DND-41 (cell line): ENCODE measurements around the gene MEFV.
"Not testable (repeated sequence)": the region's sequence is repeated elsewhere in the genome, so short reads cannot be mapped to it uniquely, and the experiment has no call there.

Experiments used
- ATAC-seq: fragments of 200-7000 bp; cut with Tn5 transposase; 3 replicates; pipeline ENCODE4 v1.9.1; 2021; ENCODE audit warnings: low read depth; ENCODE audit not compliant: insufficient read depth
- DNase-seq: peaks from one replicate; pipeline ENCODE4 v3.0.0-alpha.2; 2020
- H2AFZ ChIP-seq: 2 replicates; pipeline ENCODE4 v1.6.0; 2012; ENCODE audit warnings: low read depth, low read length
- H3K27ac ChIP-seq: 2 replicates; pipeline ENCODE4 v1.5.1; 2012; ENCODE audit warnings: low read length, inconsistent platforms
- H3K27me3 ChIP-seq: fragments of 200-600 bp; sonication (generic); 2 replicates; pipeline ENCODE4 v1.6.0; 2012; ENCODE audit warnings: low read length, mild to moderate bottlenecking, inconsistent platforms; ENCODE audit not compliant: insufficient read depth, poor library complexity
- H3K36me3 ChIP-seq: 2 replicates; pipeline ENCODE4 v1.5.1; 2012; ENCODE audit warnings: low read length, inconsistent platforms; ENCODE audit not compliant: insufficient read depth
- H3K4me1 ChIP-seq: 2 replicates; pipeline ENCODE4 v1.5.1; 2012; ENCODE audit warnings: mild to moderate bottlenecking, low read length; ENCODE audit not compliant: insufficient read depth
- H3K4me2 ChIP-seq: 2 replicates; pipeline ENCODE4 v1.6.0; 2012; ENCODE audit warnings: mild to moderate bottlenecking, moderate library complexity, low read length, inconsistent platforms; ENCODE audit not compliant: insufficient read depth
- H3K4me3 ChIP-seq, 2 experiments: fragments of 200-600 bp in 1 of 2; shearing (Covaris generic) in 1 of 2; 2 replicates each; pipeline ENCODE4 v1.5.1; 2012 to 2016; ENCODE audit warnings: inconsistent platforms in 2 of 2, low read length in 2 of 2, mild to moderate bottlenecking in 2 of 2, low read depth in 1 of 2, moderate library complexity in 1 of 2
- H3K79me2 ChIP-seq: 2 replicates; pipeline ENCODE4 v1.6.0; 2012; ENCODE audit warnings: low read length, inconsistent platforms; ENCODE audit not compliant: insufficient read depth
- H3K9ac ChIP-seq: 2 replicates; pipeline ENCODE4 v1.6.0; 2012; ENCODE audit warnings: low read depth, mild to moderate bottlenecking, inconsistent platforms, low read length, moderate library complexity
- H3K9me3 ChIP-seq: 2 replicates; pipeline ENCODE4 v1.5.1; 2012; ENCODE audit warnings: low read length, moderate library complexity, mild to moderate bottlenecking, inconsistent platforms; ENCODE audit not compliant: insufficient read depth, severe bottlenecking
- H4K20me1 ChIP-seq: 2 replicates; pipeline ENCODE4 v1.6.0; 2012; ENCODE audit warnings: low read length; ENCODE audit not compliant: insufficient read depth
- EZH2 ChIP-seq: IDR thresholded peaks from 3 replicates; pipeline ENCODE4 v1.6.1; 2012; ENCODE audit warnings: borderline replicate concordance, low read depth, mild to moderate bottlenecking, moderate library complexity, low read length, inconsistent platforms; ENCODE audit not compliant: severe bottlenecking
- TF ChIP-seq, protein P1 (sequence below): IDR thresholded peaks from 2 replicates; pipeline ENCODE4 v1.5.1; 2012; ENCODE audit warnings: borderline replicate concordance, low read length, moderate library complexity, mild to moderate bottlenecking; ENCODE audit not compliant: poor library complexity, severe bottlenecking; ENCODE audit errors: extremely low read depth

Gene MEFV

DNA sequence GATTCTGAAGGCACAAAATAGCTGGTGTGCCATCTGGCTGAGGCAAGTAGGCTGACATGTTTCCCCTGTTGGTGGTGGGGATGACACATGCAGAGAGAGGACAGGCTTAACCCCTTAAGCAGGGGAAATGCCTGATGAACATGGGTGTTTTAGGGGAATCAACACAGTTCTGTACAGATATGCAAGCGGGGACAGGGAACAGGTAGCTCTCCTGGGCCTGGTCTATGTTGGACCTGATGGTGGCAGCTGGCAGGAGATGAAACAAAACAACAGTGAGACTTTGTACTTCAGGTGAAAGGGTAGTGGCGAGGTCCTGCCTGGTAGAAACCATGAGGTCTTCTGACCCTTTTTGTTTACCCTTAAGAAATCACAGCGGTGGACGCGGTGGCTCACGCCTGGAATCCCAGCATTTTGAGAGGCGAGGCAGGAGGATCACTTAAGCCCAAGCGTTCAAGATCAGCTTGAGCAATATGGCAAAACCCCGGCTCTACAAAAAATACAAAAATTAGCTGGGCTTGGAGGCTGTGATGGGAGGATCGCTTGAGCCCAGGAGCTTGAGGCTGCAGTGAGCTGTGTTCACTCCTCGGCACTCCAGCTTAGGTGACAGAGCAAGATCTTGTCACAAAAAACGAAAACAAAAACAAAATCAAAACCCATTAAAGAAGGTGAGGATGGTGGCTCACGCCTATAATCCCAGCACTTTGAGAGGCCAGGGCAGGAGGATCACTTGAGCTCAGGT is 57.9 kb downstream of the MEFV start:
- DNase-seq (no peak), ATAC-seq (no peak)
- Histone ChIP-seq H3K36me3 (no peaks in the 10 kb centered on the region), H3K4me2 (no peak overlapping the region), H3K4me1 (no peaks in the 10 kb centered on the region), H4K20me1 (no peaks in the 10 kb centered on the region), H3K27me3 (peaks cover 4% of the 10 kb centered on the region), H3K79me2 (no peaks in the 10 kb centered on the region), H3K4me3 (no peak overlapping the region), H3K27ac (no peak overlapping the region), H3K9ac (no peak overlapping the region), H3K9me3 (no peaks in the 10 kb centered on the region), H2AFZ (no peak overlapping the region)
- TF ChIP-seq, protein P1, sequence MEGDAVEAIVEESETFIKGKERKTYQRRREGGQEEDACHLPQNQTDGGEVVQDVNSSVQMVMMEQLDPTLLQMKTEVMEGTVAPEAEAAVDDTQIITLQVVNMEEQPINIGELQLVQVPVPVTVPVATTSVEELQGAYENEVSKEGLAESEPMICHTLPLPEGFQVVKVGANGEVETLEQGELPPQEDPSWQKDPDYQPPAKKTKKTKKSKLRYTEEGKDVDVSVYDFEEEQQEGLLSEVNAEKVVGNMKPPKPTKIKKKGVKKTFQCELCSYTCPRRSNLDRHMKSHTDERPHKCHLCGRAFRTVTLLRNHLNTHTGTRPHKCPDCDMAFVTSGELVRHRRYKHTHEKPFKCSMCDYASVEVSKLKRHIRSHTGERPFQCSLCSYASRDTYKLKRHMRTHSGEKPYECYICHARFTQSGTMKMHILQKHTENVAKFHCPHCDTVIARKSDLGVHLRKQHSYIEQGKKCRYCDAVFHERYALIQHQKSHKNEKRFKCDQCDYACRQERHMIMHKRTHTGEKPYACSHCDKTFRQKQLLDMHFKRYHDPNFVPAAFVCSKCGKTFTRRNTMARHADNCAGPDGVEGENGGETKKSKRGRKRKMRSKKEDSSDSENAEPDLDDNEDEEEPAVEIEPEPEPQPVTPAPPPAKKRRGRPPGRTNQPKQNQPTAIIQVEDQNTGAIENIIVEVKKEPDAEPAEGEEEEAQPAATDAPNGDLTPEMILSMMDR = no peak
- no peak for TF ChIP-seq EZH2

DNA sequence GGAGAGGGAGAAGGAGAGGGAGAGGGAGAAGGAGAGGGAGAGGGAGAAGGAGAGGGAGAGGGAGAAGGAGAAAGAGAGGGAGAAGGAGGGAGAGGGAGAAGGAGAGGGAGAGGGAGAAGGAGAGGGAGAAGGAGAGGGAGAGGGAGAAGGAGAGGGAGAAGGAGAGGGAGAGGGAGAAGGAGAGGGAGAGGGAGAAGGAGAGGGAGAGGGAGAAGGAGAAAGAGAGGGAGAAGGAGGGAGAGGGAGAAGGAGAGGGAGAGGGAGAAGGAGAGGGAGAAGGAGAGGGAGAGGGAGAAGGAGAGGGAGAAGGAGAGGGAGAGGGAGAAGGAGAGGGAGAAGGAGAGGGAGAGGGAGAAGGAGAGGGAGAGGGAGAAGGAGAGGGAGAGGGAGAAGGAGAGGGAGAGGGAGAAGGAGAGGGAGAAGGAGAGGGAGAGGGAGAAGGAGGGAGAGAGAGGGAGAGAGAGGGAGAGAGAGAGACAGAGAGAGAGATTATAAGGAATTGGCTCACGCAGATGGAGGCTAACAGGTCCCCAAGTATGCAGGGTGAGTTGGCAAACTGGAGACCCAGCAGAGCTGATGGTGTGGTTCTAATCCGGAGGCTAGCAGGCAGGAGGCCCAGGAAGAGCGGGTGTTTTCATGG is 58.6 kb downstream of the MEFV start:
- DNase-seq, H4K20me1 ChIP-seq, ATAC-seq, H3K4me3 ChIP-seq, H3K9me3 ChIP-seq, H3K4me1 ChIP-seq, H3K36me3 ChIP-seq, H3K79me2 ChIP-seq, H3K27me3 ChIP-seq, H2AFZ ChIP-seq, H3K4me2 ChIP-seq, H3K9ac ChIP-seq, H3K27ac ChIP-seq: not testable (repeated sequence)

DNA sequence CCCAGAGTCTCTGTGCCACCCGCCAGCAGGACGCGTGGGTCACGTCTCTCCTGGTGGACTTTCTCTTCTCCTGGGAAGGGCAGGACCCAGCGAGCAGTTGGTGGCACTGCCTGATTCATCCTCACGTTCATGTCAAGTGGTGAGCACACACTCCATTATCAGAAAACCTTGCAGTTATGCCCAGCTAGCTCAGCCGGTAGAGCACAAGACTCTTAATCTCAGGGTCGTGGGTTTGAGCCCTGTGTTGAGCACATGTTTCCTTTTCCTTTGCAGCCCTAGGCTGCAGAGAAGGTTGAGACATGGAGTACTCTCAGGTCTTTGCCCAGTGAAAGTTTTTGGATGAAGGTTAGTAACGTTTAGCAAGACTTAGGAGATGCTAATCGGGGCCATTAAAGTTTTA is 60.5 kb downstream of the MEFV start:
- H3K27me3 ChIP-seq = peaks cover 4% of the 10 kb centered on the region
- no peak overlapping the region for H3K27ac ChIP-seq
- no peak overlapping the region for H3K4me3 ChIP-seq
- H3K4me1 ChIP-seq = no peaks in the 10 kb centered on the region
- no peaks in the 10 kb centered on the region for H3K9me3 ChIP-seq
- H4K20me1 ChIP-seq = no peaks in the 10 kb centered on the region
- no peak overlapping the region for H2AFZ ChIP-seq
- ATAC-seq (no peak), DNase-seq (no peak)
- no peak overlapping the region for H3K9ac ChIP-seq
- H3K36me3 ChIP-seq = no peaks in the 10 kb centered on the region
- no peaks in the 10 kb centered on the region for H3K79me2 ChIP-seq
- H3K4me2 ChIP-seq = no peak overlapping the region
- no peak for TF ChIP-seq EZH2
- TF ChIP-seq, protein P1 = no peak

DNA sequence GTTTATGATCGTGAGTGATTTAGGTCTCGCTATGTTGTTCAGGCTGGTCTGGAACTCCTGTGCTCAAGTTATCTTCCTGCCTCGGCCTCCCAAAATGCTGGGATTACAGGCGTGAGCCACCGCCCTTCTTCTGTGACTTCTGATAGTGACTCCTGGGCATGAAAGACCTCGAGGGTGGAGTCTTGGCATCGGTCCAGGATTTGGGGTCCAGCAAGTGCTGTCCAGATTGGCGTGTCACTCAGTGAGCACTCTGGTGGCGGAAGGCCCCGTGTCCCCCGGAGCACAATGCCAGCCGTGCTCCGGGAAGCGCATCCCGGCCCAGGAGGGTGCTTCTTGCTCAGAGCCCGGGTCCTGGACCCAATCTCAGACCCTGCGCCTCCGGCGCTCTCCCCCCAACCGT is 61.6 kb downstream of the MEFV start:
- H2AFZ ChIP-seq = no peak overlapping the region
- TF ChIP-seq, protein P1 = no peak
- TF ChIP-seq EZH2 = no peak
- DNase-seq (no peak), ATAC-seq (no peak)
- no peaks in the 10 kb centered on the region for H3K9me3 ChIP-seq
- no peak overlapping the region for H3K4me3 ChIP-seq
- H3K4me1 ChIP-seq = no peaks in the 10 kb centered on the region
- H3K27ac ChIP-seq = no peak overlapping the region
- H3K9ac ChIP-seq = no peak overlapping the region
- H3K36me3 ChIP-seq = no peaks in the 10 kb centered on the region
- no peaks in the 10 kb centered on the region for H3K79me2 ChIP-seq
- no peak overlapping the region for H3K4me2 ChIP-seq
- H3K27me3 ChIP-seq = peaks cover 4% of the 10 kb centered on the region
- H4K20me1 ChIP-seq = no peaks in the 10 kb centered on the region
